Ascending aorta (tissue), 2 donors: ENCODE results near the gene CEP192. TPM values are rescaled to one million over a fixed set of nuclear protein-coding genes. Genes with fewer than 3 reads are reported as not detected.
"Not testable (repeated sequence)": the region's sequence is repeated elsewhere in the genome, so short reads cannot be mapped to it uniquely, and the experiment has no call there.

ENCODE experiments used
- DNase-seq, 2 donors: peaks; one replicate each; pipeline ENCODE4 v3.0.0-alpha.2; 2019; ENCODE audit warnings: low spot score in 2 of 2
- H3K27ac ChIP-seq, 2 donors: fragments of 200-600 bp; sonication (generic); one replicate each; pipeline ENCODE4 v1.5.1; 2016 to 2017; ENCODE audit warnings: mild to moderate bottlenecking in 1 of 2
- H3K27me3 ChIP-seq: fragments of 200-600 bp; sonication (generic); one replicate; pipeline ENCODE4 v1.5.1; 2017
- H3K36me3 ChIP-seq, 2 donors: fragments of 200-600 bp; sonication (generic); one replicate each; pipeline ENCODE4 v1.5.1; 2016
- H3K4me1 ChIP-seq, 2 donors: fragments of 200-600 bp; sonication (generic); one replicate each; pipeline ENCODE4 v1.5.1; 2016 to 2017; ENCODE audit warnings: mild to moderate bottlenecking in 1 of 2
- H3K4me3 ChIP-seq, 2 donors: fragments of 200-600 bp; sonication (generic); one replicate each; pipeline ENCODE4 v1.5.1; 2016 to 2017; ENCODE audit warnings: mild to moderate bottlenecking in 1 of 2
- H3K9me3 ChIP-seq, 2 donors: fragments of 200-600 bp; sonication (generic); one replicate each; pipeline ENCODE4 v1.5.1; 2016
- CTCF ChIP-seq, 3 experiments: fragments of 200-600 bp in 2 of 3; fragments of 450-650 bp in 1 of 3; sonication (generic) in 2 of 3; IDR thresholded peaks; one replicate each; pipeline ENCODE4 v1.5.1; 2016 to 2019; ENCODE audit warnings: antibody characterized with exemption in 3 of 3, mild to moderate bottlenecking in 1 of 3, moderate library complexity in 1 of 3
- intact Hi-C: fragments of 100-400 bp; cut with DNase I; formaldehyde crosslinking; loops from one replicate; pipeline ENCODE4 v1.15.1; 2023
- total RNA-seq: library from RNA; depleted of rRNA; stranded (reverse); fragments of >200 nt; gene quantifications from one replicate; pipeline ENCODE4 v1.1.0, GENCODE V29; 2016

Gene CEP192
- total RNA-seq, 1 donor from 2014 or later = 3.1 TPM

- intact Hi-C loops = loop anchor here (5.0 kb wide), 1 partner anchor 266 kb away; no protein-coding TSS in a partner anchor
- TF ChIP-seq CTCF (IDR thresholded peaks at IDR 0.05) = no peak
- Histone ChIP-seq H3K36me3 (no peaks in the 10 kb centered on the region), H3K4me3 (no peak overlapping the region), H3K4me1 (peaks cover 0 to 9% of the 10 kb centered on the region in 2 donors), H3K27me3 (no peaks in the 10 kb centered on the region), H3K9me3 (no peaks in the 10 kb centered on the region), H3K27ac (no peak overlapping the region)
- DNase-seq = no peak
Measured at GRCh38 chr18:12993439-12993838, 2.3 kb downstream of the CEP192 start.

DNA sequence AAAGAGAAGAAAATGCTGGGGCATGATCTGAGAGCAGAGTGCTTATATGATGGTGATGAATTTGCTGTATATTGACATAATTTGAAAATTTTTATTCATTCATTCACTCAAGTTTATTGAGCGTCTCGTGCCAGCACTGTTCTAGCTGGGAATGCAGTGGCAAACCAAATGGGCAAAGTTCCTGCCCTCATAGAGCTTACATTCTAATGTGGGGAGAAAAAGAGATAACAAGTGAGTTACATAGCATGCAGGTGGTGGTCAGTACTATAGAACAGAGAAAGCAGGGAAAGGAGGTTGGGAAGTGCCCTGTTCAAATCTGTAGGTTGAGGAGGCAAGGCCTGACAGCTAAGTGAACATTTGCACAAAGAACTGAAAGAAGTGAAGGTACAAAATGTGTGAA lies 4.3 kb downstream of the CEP192 start:
- intact Hi-C loops = no loop called here
- no peak for DNase-seq
- H3K27ac ChIP-seq = no peak overlapping the region
- peaks cover 0 to 8% of the 10 kb centered on the region in 2 donors for H3K4me1 ChIP-seq
- no peaks in the 10 kb centered on the region for H3K27me3 ChIP-seq
- H3K4me3 ChIP-seq = no peak overlapping the region
- no peaks in the 10 kb centered on the region for H3K9me3 ChIP-seq
- no peak for TF ChIP-seq CTCF (IDR thresholded peaks at IDR 0.05)
- peaks cover 0 to 4% of the 10 kb centered on the region in 2 donors for H3K36me3 ChIP-seq

- Histone ChIP-seq H3K4me3 (no peak overlapping the region), H3K9me3 (no peaks in the 10 kb centered on the region), H3K27me3 (no peaks in the 10 kb centered on the region), H3K36me3 (peaks cover under 1 to 9% of the 10 kb centered on the region in 2 donors), H3K27ac (no peak overlapping the region), H3K4me1 (peaks cover 0 to 6% of the 10 kb centered on the region in 2 donors)
- DNase-seq = no peak
- TF ChIP-seq CTCF (IDR thresholded peaks at IDR 0.05) = no peak
- intact Hi-C loops = no loop called here
Measured at GRCh38 chr18:12995952-12996477, 4.9 kb downstream of the CEP192 start.

- intact Hi-C loops = no loop called here
- DNase-seq = no peak
- H3K27me3 ChIP-seq = no peaks in the 10 kb centered on the region
- no peak overlapping the region for H3K27ac ChIP-seq
- peaks cover 8 to 14% of the 10 kb centered on the region in 2 donors for H3K36me3 ChIP-seq
- H3K4me3 ChIP-seq = no peak overlapping the region
- H3K9me3 ChIP-seq = no peaks in the 10 kb centered on the region
- no peak for TF ChIP-seq CTCF (IDR thresholded peaks at IDR 0.05)
- peaks cover 0 to 6% of the 10 kb centered on the region in 2 donors for H3K4me1 ChIP-seq
Measured at GRCh38 chr18:12996661-12997292, 5.6 kb downstream of the CEP192 start.

DNA sequence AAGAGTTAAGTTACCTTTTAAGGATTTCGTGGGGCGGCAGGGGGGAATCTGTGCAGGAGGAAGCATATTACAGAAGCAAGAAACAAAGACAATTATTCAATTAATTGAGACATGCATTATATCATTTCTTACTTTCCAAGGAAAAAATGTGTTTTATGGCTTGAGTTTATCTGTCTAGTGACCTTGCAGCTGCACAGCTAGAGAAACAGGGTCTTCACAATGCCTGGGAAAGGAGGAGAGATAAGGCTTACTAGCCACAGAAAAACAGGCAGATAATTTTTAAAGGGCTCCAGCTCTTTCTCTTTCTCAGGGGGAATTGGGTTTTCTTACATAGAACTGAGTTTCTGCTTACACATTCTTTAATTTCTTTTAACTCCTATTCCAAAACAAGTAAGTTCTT lies 6.2 kb downstream of the CEP192 start:
- H3K4me3 ChIP-seq, DNase-seq, H3K9me3 ChIP-seq, H3K27ac ChIP-seq, H3K4me1 ChIP-seq, intact Hi-C loops, H3K27me3 ChIP-seq: not testable (repeated sequence)
- H3K36me3 ChIP-seq = peaks cover 9 to 14% of the 10 kb centered on the region in 2 donors

GRCh38 chr18:12998332-12999060 lies 7.3 kb downstream of the CEP192 start:
- H3K4me1 ChIP-seq = no peaks in the 10 kb centered on the region
- no peak overlapping the region for H3K4me3 ChIP-seq
- no peaks in the 10 kb centered on the region for H3K9me3 ChIP-seq
- intact Hi-C loops = no loop called here
- DNase-seq = no peak
- no peaks in the 10 kb centered on the region for H3K27me3 ChIP-seq
- H3K27ac ChIP-seq = no peak overlapping the region
- H3K36me3 ChIP-seq = peaks cover 12 to 19% of the 10 kb centered on the region in 2 donors
- no peak for TF ChIP-seq CTCF (IDR thresholded peaks at IDR 0.05)
